Chondrocyte (in vitro differentiated cells): Measurements from ENCODE around the gene KLKB1. TPM values are rescaled to one million over a fixed set of nuclear protein-coding genes. Genes with fewer than 3 reads are reported as not detected.

Experiments
- DNase-seq: peaks from one replicate; pipeline ENCODE4 v3.0.0; 2021; ENCODE audit warnings: mixed read lengths, low spot score
- H3K27ac Mint-ChIP-seq: one replicate; pipeline ENCODE4 v1.8.0; 2021; ENCODE audit warnings: mild to moderate bottlenecking, moderate library complexity, mixed read lengths; ENCODE audit not compliant: unreplicated experiment
- H3K27me3 Mint-ChIP-seq: 2 replicates; pipeline ENCODE4 v1.8.0; 2021; ENCODE audit warnings: low read depth, mixed read lengths
- H3K36me3 Mint-ChIP-seq: 2 replicates; pipeline ENCODE4 v1.8.0; 2021; ENCODE audit warnings: low read depth, mixed read lengths
- H3K4me1 Mint-ChIP-seq: 2 replicates; pipeline ENCODE4 v1.8.0; 2021; ENCODE audit warnings: low read depth, mild to moderate bottlenecking, mixed read lengths
- H3K4me3 Mint-ChIP-seq: one replicate; pipeline ENCODE4 v1.8.0; 2021; ENCODE audit warnings: mild to moderate bottlenecking, moderate library complexity, mixed read lengths; ENCODE audit not compliant: unreplicated experiment
- H3K9me3 Mint-ChIP-seq: 2 replicates; pipeline ENCODE4 v1.8.0; 2021; ENCODE audit warnings: low read depth, mixed read lengths
- total RNA-seq: library from RNA; stranded (reverse); gene quantifications from 3 replicates; pipeline ENCODE4 v1.2.1, GENCODE V29; 2021
- TF ChIP-seq, protein P1 (sequence below): fragments of 200-600 bp; sonication (generic); IDR thresholded peaks from 2 replicates; pipeline ENCODE4 v1.5.0; 2021; ENCODE audit warnings: antibody characterized with exemption, mild to moderate bottlenecking, moderate library complexity

KLKB1 gene
- total RNA-seq, 1 donor from 2014 or later = 0.17 TPM

DNA sequence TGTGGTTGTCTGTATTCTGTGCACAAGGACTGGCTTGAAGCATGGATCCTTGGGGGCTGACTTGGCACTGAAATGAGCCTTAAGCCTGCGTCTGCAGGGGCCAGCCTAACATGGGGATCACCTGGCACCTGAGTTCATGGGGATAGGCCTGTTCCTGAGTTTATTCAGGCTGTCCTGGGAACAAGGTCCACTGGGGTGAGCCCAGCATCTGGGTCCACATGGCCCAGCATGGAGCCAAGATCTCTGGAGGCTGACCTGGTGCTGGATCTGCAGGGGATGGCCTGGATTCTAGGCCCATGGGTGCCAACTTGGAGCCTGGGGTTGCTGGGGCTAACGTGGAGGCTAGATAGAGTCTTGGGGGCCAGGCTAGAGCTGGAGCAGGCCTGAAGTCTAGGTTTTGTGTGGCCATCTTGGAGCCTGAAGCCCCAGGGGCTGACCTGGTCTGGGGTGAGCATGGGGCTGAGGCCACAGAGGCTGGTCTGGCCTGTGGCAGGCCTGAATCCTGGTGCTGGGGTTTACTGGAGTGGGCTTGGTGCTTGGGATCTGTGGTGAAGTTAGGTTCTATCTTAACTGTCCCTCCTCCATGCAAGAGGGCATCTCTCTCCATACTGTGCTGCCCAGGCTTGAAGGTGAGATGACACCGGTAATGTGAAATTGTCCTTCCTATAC, 652 bp upstream of the KLKB1 start:
- Mint-ChIP-seq H3K4me1 (peaks cover 17% of the 10 kb centered on the region), H3K27me3 (peaks cover 8% of the 10 kb centered on the region), H3K9me3 (peaks cover 34% of the 10 kb centered on the region), H3K4me3 (no peak overlapping the region), H3K27ac (no peak overlapping the region), H3K36me3 (peaks cover 15% of the 10 kb centered on the region)
- TF ChIP-seq, protein P1, sequence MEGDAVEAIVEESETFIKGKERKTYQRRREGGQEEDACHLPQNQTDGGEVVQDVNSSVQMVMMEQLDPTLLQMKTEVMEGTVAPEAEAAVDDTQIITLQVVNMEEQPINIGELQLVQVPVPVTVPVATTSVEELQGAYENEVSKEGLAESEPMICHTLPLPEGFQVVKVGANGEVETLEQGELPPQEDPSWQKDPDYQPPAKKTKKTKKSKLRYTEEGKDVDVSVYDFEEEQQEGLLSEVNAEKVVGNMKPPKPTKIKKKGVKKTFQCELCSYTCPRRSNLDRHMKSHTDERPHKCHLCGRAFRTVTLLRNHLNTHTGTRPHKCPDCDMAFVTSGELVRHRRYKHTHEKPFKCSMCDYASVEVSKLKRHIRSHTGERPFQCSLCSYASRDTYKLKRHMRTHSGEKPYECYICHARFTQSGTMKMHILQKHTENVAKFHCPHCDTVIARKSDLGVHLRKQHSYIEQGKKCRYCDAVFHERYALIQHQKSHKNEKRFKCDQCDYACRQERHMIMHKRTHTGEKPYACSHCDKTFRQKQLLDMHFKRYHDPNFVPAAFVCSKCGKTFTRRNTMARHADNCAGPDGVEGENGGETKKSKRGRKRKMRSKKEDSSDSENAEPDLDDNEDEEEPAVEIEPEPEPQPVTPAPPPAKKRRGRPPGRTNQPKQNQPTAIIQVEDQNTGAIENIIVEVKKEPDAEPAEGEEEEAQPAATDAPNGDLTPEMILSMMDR = no peak
- no peak for DNase-seq

DNA sequence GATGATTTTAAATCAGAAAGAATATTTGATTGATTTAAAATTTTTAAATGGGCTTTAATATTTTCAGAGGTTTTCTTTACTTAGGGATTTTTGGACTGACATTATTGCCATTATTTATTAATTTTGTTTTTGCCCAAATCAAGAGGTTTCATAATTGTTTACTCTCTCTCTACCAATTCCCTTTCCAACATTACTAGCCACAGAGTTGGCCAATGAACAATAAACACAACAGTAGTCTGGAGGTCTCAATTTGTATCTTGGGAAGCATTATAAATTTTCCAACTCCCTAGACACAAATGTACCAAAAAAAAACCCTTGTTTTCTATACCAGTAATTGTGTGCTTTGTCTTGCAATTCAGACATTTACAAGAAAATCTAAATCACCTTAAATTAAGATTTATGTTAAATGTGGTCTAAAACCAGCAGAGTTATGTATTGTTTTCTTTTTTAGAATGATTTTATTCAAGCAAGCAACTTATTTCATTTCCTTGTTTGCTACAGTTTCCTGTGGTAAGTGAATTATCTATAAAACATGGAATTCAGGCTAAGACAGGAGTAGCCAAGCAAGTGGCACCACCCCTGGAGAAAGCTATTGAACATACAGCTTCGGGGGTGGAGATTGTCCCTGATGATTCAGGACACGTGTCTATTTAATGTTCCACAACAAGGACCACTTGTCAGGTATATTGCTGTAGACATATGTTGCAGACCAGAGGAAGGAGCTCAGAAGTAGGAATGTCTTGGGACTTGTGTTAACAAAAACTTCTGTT, 622 bp downstream of the KLKB1 start:
- TF ChIP-seq, protein P1 = no peak
- peaks cover 17% of the 10 kb centered on the region for H3K4me1 Mint-ChIP-seq
- H3K36me3 Mint-ChIP-seq = peaks cover 11% of the 10 kb centered on the region
- peaks cover 3% of the 10 kb centered on the region for H3K27me3 Mint-ChIP-seq
- DNase-seq = no peak
- H3K4me3 Mint-ChIP-seq = no peak overlapping the region
- H3K27ac Mint-ChIP-seq = no peak overlapping the region
- peaks cover 29% of the 10 kb centered on the region for H3K9me3 Mint-ChIP-seq

DNA sequence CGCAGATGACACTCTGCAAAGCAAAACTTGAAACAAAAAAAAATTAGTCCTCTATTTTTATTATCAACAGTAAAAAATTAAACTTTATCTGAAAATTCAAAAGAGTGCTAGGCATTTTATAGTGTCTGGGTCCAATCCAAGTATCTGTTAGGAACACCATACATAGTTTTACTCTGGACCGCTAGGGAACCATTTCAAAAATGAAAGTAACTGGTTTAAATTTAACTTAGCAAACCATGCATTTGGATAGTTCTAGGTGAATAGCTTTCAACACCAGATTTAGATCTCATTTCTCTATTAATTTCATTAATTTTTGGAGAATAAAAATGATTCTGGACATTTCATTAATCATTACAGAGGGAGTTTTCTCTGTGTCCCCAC, 1.2 kb downstream of the KLKB1 start:
- no peak overlapping the region for H3K4me3 Mint-ChIP-seq
- no peak overlapping the region for H3K27ac Mint-ChIP-seq
- H3K27me3 Mint-ChIP-seq = no peaks in the 10 kb centered on the region
- peaks cover 6% of the 10 kb centered on the region for H3K36me3 Mint-ChIP-seq
- peaks cover 23% of the 10 kb centered on the region for H3K9me3 Mint-ChIP-seq
- TF ChIP-seq, protein P1 = peak; percentile 29
- DNase-seq = no peak
- H3K4me1 Mint-ChIP-seq = peaks cover 17% of the 10 kb centered on the region

DNA sequence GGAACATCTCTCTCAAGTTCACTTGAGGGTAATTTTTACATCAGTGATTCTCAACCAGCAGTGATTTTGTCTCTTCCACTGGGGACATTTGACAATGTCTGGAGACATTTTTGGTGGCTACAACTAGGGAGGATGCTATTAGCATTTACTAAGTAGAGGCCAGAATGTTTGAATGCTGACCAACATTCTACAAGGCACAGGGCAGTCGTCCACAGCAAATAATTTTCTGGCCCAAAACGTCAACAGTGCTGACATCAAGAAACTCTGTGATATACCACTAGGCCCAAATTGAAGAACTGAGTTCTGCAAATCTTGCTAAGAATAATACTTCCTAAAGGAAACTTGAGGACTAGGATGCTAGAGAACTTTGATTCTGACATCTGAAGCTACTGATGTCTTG, 7.1 kb downstream of the KLKB1 start:
- Mint-ChIP-seq H3K4me3 (no peak overlapping the region), H3K36me3 (peaks cover 1% of the 10 kb centered on the region), H3K9me3 (peaks cover 4% of the 10 kb centered on the region), H3K27ac (no peak overlapping the region), H3K4me1 (no peaks in the 10 kb centered on the region), H3K27me3 (no peaks in the 10 kb centered on the region)
- TF ChIP-seq, protein P1 = no peak
- DNase-seq = no peak

DNA sequence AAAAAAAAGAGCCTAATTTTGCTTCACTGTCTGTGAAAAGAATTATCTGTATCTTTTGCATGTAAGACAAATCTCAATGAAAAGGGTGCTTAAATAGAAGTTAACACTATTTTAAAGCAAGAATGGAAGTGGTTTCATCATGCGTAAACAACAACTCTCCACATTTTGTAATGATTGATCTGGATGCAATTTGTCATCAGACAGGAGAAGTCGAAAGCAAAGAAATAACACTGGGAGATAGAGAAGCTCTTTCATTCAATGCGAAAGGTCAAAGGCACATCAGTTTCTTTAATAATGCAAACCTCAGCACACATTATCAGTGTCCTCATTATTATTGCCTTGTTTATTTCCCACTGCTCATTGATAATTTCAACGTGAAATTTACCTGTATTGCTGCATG, 8.8 kb downstream of the KLKB1 start:
- TF ChIP-seq, protein P1 = no peak
- Mint-ChIP-seq H3K36me3 (peaks cover 1% of the 10 kb centered on the region), H3K27ac (no peak overlapping the region), H3K4me3 (no peak overlapping the region), H3K4me1 (no peaks in the 10 kb centered on the region), H3K27me3 (no peaks in the 10 kb centered on the region), H3K9me3 (peaks cover 4% of the 10 kb centered on the region)
- no peak for DNase-seq
